ENCODE data around the gene MOGAT2.
A peak's percentile ranks its signal among the peaks of the same experiment; 100 is the strongest.
"Not testable (repeated sequence)": the region's sequence is repeated elsewhere in the genome, so short reads cannot be mapped to it uniquely, and the experiment has no call there.

Gene MOGAT2

GRCh38 chr11:75717608-75718418 is at the start of gene MOGAT2:
TSS of gene MOGAT2 (plus strand) at chr11:75717838. CDS start at chr11:75717889, 51 bp downstream.
- peak; percentile 35 for DNase-seq (ENCODE audit: low spot score)

GRCh38 chr11:75668451-75669297 is 49.0 kb upstream of the MOGAT2 start, which contains the start of gene MAP6:
TSS of gene MAP6 (minus strand) at chr11:75669038. CDS start at chr11:75668369, 669 bp downstream.
- DNase-seq (ENCODE audit: low spot score) = peak; percentile 59

- no peak for DNase-seq (ENCODE audit: low spot score)
These were observed 43.6 kb upstream of the MOGAT2 start for GRCh38 chr11:75673977-75674582.

GRCh38 chr11:75677275-75677674 is 40.4 kb upstream of the MOGAT2 start:
- DNase-seq (ENCODE audit: low spot score) = no peak

- no peak for DNase-seq (ENCODE audit: low spot score)
These were observed 39.7 kb upstream of the MOGAT2 start for GRCh38 chr11:75677909-75678308.

GRCh38 chr11:75678620-75679259 is 38.9 kb upstream of the MOGAT2 start:
- no peak for DNase-seq (ENCODE audit: low spot score)

- no peak for DNase-seq (ENCODE audit: low spot score)
These were observed 38.1 kb upstream of the MOGAT2 start for GRCh38 chr11:75679566-75679965.

GRCh38 chr11:75683856-75684255 is 33.8 kb upstream of the MOGAT2 start:
- DNase-seq (ENCODE audit: low spot score) = not testable (repeated sequence)

GRCh38 chr11:75689863-75690609 is 27.6 kb upstream of the MOGAT2 start:
- no peak for DNase-seq (ENCODE audit: low spot score)

GRCh38 chr11:75691804-75692203 is 25.8 kb upstream of the MOGAT2 start:
- DNase-seq (ENCODE audit: low spot score) = no peak

GRCh38 chr11:75697906-75698581 is 19.6 kb upstream of the MOGAT2 start:
- no peak for DNase-seq (ENCODE audit: low spot score)

GRCh38 chr11:75700940-75701339 is 16.7 kb upstream of the MOGAT2 start:
- DNase-seq (ENCODE audit: low spot score) = no peak

GRCh38 chr11:75703695-75704237 is 13.9 kb upstream of the MOGAT2 start:
- no peak for DNase-seq (ENCODE audit: low spot score)

GRCh38 chr11:75705541-75705940 is 12.1 kb upstream of the MOGAT2 start:
- DNase-seq (ENCODE audit: low spot score) = no peak

GRCh38 chr11:75706260-75706729 is 11.3 kb upstream of the MOGAT2 start:
- DNase-seq (ENCODE audit: low spot score) = peak; percentile 88

- no peak for DNase-seq (ENCODE audit: low spot score)
These were observed 3.4 kb upstream of the MOGAT2 start for GRCh38 chr11:75714211-75714610.

- DNase-seq (ENCODE audit: low spot score) = no peak
These were observed 1.9 kb upstream of the MOGAT2 start for GRCh38 chr11:75715688-75716087.

GRCh38 chr11:75716659-75717058 is 979 bp upstream of the MOGAT2 start:
- no peak for DNase-seq (ENCODE audit: low spot score)

GRCh38 chr11:75718419-75719339 is 1.0 kb downstream of the MOGAT2 start:
- no peak for DNase-seq (ENCODE audit: low spot score)

Data from Ammon's horn (tissue), 1 donor.